Left lung (tissue), 10 donors: ENCODE data around the gene IFI27. TPM values are rescaled to one million over a fixed set of nuclear protein-coding genes. Genes with fewer than 3 reads are reported as not detected.

Experiments
- ATAC-seq: fragments of 200-7000 bp; cut with Tn5 transposase; one replicate; pipeline ENCODE4 v1.9.1; 2020; ENCODE audit warnings: moderate library complexity
- DNase-seq, 4 donors: peaks; one replicate each; pipeline ENCODE4 v3.0.0-alpha.2; 2013 to 2020
- H3K27ac ChIP-seq, 2 donors: fragments of 200-600 bp; sonication (generic) in 1 of 2; one replicate each; pipeline versions ENCODE4 v1.5.0 to v1.8.0; 2020 to 2021
- H3K27me3 ChIP-seq, 2 donors: fragments of 200-600 bp; sonication (generic) in 1 of 2; one replicate each; pipeline versions ENCODE4 v1.5.0 to v1.8.0; 2020 to 2021
- H3K36me3 ChIP-seq, 2 donors: fragments of 200-600 bp; sonication (generic) in 1 of 2; one replicate each; pipeline versions ENCODE4 v1.5.0 to v1.8.0; 2020 to 2021
- H3K4me1 ChIP-seq, 2 donors: fragments of 200-600 bp; one replicate each; pipeline ENCODE4 v1.8.0; 2021
- H3K4me3 ChIP-seq, 2 donors: fragments of 200-600 bp; sonication (generic) in 1 of 2; one replicate each; pipeline versions ENCODE4 v1.5.0 to v1.8.0; 2020 to 2021; ENCODE audit warnings: mild to moderate bottlenecking in 1 of 2
- H3K9me3 ChIP-seq, 2 donors: fragments of 200-600 bp; sonication (generic) in 1 of 2; one replicate each; pipeline versions ENCODE4 v1.5.0 to v1.8.0; 2020 to 2021
- intact Hi-C, 2 donors: fragments of 100-400 bp; cut with DNase I; formaldehyde crosslinking; loops; one replicate each; pipeline versions ENCODE4 v1.11.2 to v1.14.2; 2022
- polyA plus RNA-seq, 6 donors: library from polyadenylated mRNA; unstranded; fragments of 120-200 nt; gene quantifications; one replicate each; pipeline ENCODE4 v1.2.1, GENCODE V29; 2013; ENCODE audit not compliant: insufficient read length in 6 of 6
- total RNA-seq, 2 donors: library from RNA; stranded (reverse); fragmentation: NEBNext Ultra II Directional; extraction: Animal tissue kit (Norgen Biotek cat#: 25700); gene quantifications; one replicate each; pipeline ENCODE4 v1.2.1, GENCODE V29; 2021
- TF ChIP-seq, protein P1 (sequence below), 2 donors: fragments of 200-600 bp; sonication (generic) in 1 of 2; IDR thresholded peaks; one replicate each; pipeline versions ENCODE4 v1.5.0 to v1.8.0; 2021; ENCODE audit warnings: antibody characterized with exemption in 2 of 2
- donor health status: DM: no; HTN: yes; CAD: no.
- donor health status: DM: no; HTN: no; CAD: no.

IFI27 gene
- total and polyA plus RNA-seq, 8 donors, result 11.6 to 394 (median 25.5) TPM

DNA sequence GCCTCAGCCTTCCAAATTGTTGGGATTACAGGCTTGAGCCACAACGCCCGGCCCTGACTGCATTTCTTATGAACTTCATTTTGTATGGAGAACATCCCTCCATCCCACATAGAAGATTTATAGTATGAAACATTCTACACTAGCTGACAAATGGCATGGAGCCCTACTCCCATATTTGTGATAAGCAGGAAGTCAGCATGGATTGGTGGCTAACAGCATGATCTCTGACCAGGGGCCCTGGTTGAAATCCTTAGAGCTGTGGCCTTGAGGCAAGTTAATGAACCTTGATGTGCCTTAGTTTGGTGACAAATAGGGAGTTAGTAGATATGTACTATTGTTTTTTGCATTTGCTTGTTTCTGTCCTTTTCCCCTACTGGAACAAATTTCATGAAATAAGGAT, 17.1 kb upstream of the IFI27 start:
- TF ChIP-seq, protein P1, sequence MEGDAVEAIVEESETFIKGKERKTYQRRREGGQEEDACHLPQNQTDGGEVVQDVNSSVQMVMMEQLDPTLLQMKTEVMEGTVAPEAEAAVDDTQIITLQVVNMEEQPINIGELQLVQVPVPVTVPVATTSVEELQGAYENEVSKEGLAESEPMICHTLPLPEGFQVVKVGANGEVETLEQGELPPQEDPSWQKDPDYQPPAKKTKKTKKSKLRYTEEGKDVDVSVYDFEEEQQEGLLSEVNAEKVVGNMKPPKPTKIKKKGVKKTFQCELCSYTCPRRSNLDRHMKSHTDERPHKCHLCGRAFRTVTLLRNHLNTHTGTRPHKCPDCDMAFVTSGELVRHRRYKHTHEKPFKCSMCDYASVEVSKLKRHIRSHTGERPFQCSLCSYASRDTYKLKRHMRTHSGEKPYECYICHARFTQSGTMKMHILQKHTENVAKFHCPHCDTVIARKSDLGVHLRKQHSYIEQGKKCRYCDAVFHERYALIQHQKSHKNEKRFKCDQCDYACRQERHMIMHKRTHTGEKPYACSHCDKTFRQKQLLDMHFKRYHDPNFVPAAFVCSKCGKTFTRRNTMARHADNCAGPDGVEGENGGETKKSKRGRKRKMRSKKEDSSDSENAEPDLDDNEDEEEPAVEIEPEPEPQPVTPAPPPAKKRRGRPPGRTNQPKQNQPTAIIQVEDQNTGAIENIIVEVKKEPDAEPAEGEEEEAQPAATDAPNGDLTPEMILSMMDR (IDR thresholded peaks at IDR 0.05), result no peak
- H3K4me1 ChIP-seq, result no peaks in the 10 kb centered on the region

GRCh38 chr14:94097091-94097490, 13.4 kb upstream of the IFI27 start:
- TF ChIP-seq, protein P1 (IDR thresholded peaks at IDR 0.05), result no peak
- Histone ChIP-seq H3K27ac (no peak overlapping the region), H3K9me3 (no peaks in the 10 kb centered on the region), H3K4me1 (no peaks in the 10 kb centered on the region), H3K27me3 (no peaks in the 10 kb centered on the region), H3K4me3 (no peak overlapping the region), H3K36me3 (peaks cover 0 to 14% of the 10 kb centered on the region in 2 donors)
- ATAC-seq (no peak), DNase-seq (no peak)
- intact Hi-C loops, result no loop called here

More for the DNA sequence above, 17.1 kb upstream of the IFI27 start:
- intact Hi-C loops, result no loop called here
- H3K27ac ChIP-seq, result no peak overlapping the region
- H3K36me3 ChIP-seq, result peaks cover 0 to 14% of the 10 kb centered on the region in 2 donors
- H3K9me3 ChIP-seq, result no peaks in the 10 kb centered on the region
- H3K4me3 ChIP-seq, result no peak overlapping the region
- DNase-seq (no peak), ATAC-seq (no peak)
- no peaks in the 10 kb centered on the region for H3K27me3 ChIP-seq

- ATAC-seq (no peak), DNase-seq (no peak)
- H3K36me3 ChIP-seq, result peaks cover 0 to 14% of the 10 kb centered on the region in 2 donors
- H3K4me1 ChIP-seq, result no peaks in the 10 kb centered on the region
- TF ChIP-seq, protein P1 (IDR thresholded peaks at IDR 0.05), result no peak
- H3K9me3 ChIP-seq, result no peaks in the 10 kb centered on the region
- no peaks in the 10 kb centered on the region for H3K27me3 ChIP-seq
- intact Hi-C loops, result no loop called here
- H3K4me3 ChIP-seq, result no peak overlapping the region
- no peak overlapping the region for H3K27ac ChIP-seq
Measured at GRCh38 chr14:94098326-94098992, 12.1 kb upstream of the IFI27 start.

DNA sequence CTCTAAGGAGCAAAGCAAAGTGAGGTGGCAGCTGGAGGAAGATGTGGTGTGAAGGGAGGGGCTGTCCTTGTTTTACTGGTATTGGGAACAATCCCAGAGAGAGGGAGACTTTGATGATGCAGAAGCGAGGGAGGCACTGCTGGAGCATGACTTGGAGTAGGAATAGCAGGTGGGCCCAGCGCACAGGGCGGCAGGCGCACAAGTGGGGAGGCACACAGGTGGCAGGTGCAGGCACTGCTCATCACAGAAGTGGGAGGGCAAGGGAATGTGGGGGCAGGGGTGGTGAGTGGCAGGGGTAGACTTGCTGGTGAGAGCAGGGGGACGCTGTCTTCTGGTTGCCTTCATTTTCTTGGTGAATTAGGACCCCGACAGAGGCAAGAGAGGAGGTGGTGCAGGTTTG, 11.5 kb upstream of the IFI27 start:
- intact Hi-C loops, result no loop called here
- Histone ChIP-seq H3K9me3 (no peaks in the 10 kb centered on the region), H3K4me3 (no peak overlapping the region), H3K36me3 (peaks cover 0 to 14% of the 10 kb centered on the region in 2 donors), H3K27me3 (no peaks in the 10 kb centered on the region), H3K27ac (no peak overlapping the region), H3K4me1 (no peaks in the 10 kb centered on the region)
- ATAC-seq (no peak), DNase-seq (no peak)
- TF ChIP-seq, protein P1 (IDR thresholded peaks at IDR 0.05), result no peak

GRCh38 chr14:94100847-94101246, 9.7 kb upstream of the IFI27 start:
- intact Hi-C loops, result no loop called here
- Histone ChIP-seq H3K9me3 (no peaks in the 10 kb centered on the region), H3K27me3 (no peaks in the 10 kb centered on the region), H3K36me3 (peaks cover 0 to 14% of the 10 kb centered on the region in 2 donors), H3K4me1 (no peaks in the 10 kb centered on the region), H3K27ac (no peak overlapping the region), H3K4me3 (no peak overlapping the region)
- TF ChIP-seq, protein P1 (IDR thresholded peaks at IDR 0.05), result no peak
- ATAC-seq (no peak), DNase-seq (no peak)
